GM23338 (cell line): ENCODE measurements around the gene ADGRB2. TPM values are rescaled to one million over a fixed set of nuclear protein-coding genes. Genes with fewer than 3 reads are reported as not detected.

Source experiments
- ATAC-seq: fragments of 200-7000 bp; cut with Tn5 transposase; 3 replicates; pipeline ENCODE4 v1.9.1; 2020
- DNase-seq: peaks from one replicate; pipeline ENCODE4 v3.0.0-alpha.2; 2015; ENCODE audit warnings: low spot score
- H2AFZ ChIP-seq: fragments of 200-600 bp; sonication (generic); 2 replicates; pipeline ENCODE4 v1.8.0; 2016; ENCODE audit warnings: antibody characterized with exemption, mild to moderate bottlenecking, moderate library complexity
- H3F3A ChIP-seq: fragments of 200-600 bp; sonication (generic); replicated peaks from 2 replicates; pipeline ENCODE4 v1.8.0; 2017; ENCODE audit warnings: antibody characterized with exemption, mixed run types, low read depth
- H3K27ac ChIP-seq: fragments of 200-600 bp; sonication (generic); 2 replicates; pipeline ENCODE4 v1.6.1; 2016; ENCODE audit warnings: low read depth
- H3K27me3 ChIP-seq: fragments of 200-600 bp; sonication (generic); 2 replicates; pipeline ENCODE4 v1.8.0; 2016; ENCODE audit warnings: mild to moderate bottlenecking, mixed run types, moderate library complexity; ENCODE audit not compliant: insufficient read depth
- H3K36me3 ChIP-seq: fragments of 200-600 bp; sonication (generic); 2 replicates; pipeline ENCODE4 v1.8.0; 2016; ENCODE audit warnings: mild to moderate bottlenecking; ENCODE audit not compliant: insufficient read depth
- H3K4me1 ChIP-seq: fragments of 200-600 bp; sonication (generic); 2 replicates; pipeline ENCODE4 v1.8.0; 2016; ENCODE audit warnings: mild to moderate bottlenecking, moderate library complexity; ENCODE audit not compliant: insufficient read depth
- H3K4me2 ChIP-seq: fragments of 200-600 bp; sonication (generic); 2 replicates; pipeline ENCODE4 v1.7.1; 2017; ENCODE audit warnings: mixed run types
- H3K4me3 ChIP-seq: fragments of 200-600 bp; sonication (generic); 2 replicates; pipeline ENCODE4 v1.6.1; 2016; ENCODE audit warnings: mixed run types
- H3K79me2 ChIP-seq: fragments of 200-600 bp; sonication (generic); replicated peaks from 2 replicates; pipeline ENCODE4 v1.8.0; 2017; ENCODE audit warnings: mild to moderate bottlenecking; ENCODE audit not compliant: insufficient read depth
- H3K9me2 ChIP-seq: fragments of 200-600 bp; sonication (generic); 2 replicates; pipeline ENCODE4 v1.8.0; 2017; ENCODE audit not compliant: insufficient read depth
- H4K20me1 ChIP-seq: fragments of 200-600 bp; sonication (generic); replicated peaks from 2 replicates; pipeline ENCODE4 v1.8.0; 2017; ENCODE audit warnings: mild to moderate bottlenecking; ENCODE audit not compliant: insufficient read depth
- H3K27ac Mint-ChIP-seq: 2 replicates; pipeline ENCODE4 v1.8.0; 2020; ENCODE audit warnings: inconsistent platforms, mild to moderate bottlenecking, moderate library complexity, mixed read lengths
- H3K27me3 Mint-ChIP-seq: 3 replicates; pipeline ENCODE4 v1.8.0; 2022; ENCODE audit warnings: low read depth, mild to moderate bottlenecking, moderate library complexity, mixed read lengths, inconsistent platforms; ENCODE audit not compliant: insufficient read depth, poor library complexity
- H3K36me3 Mint-ChIP-seq: 3 replicates; pipeline ENCODE4 v1.8.0; 2021; ENCODE audit warnings: low read depth, mild to moderate bottlenecking, inconsistent platforms, moderate library complexity, mixed read lengths
- H3K4me1 Mint-ChIP-seq: 3 replicates; pipeline ENCODE4 v1.8.0; 2020; ENCODE audit warnings: mild to moderate bottlenecking, inconsistent platforms, mixed read lengths
- H3K4me3 Mint-ChIP-seq: 3 replicates; pipeline ENCODE4 v1.8.0; 2021; ENCODE audit warnings: moderate library complexity, mild to moderate bottlenecking, inconsistent platforms, mixed read lengths
- H3K9me3 Mint-ChIP-seq: 3 replicates; pipeline ENCODE4 v1.8.0; 2020; ENCODE audit warnings: moderate library complexity, mild to moderate bottlenecking, inconsistent platforms, mixed read lengths
- CREB1 ChIP-seq: fragments of 250-450 bp; sonication (Bioruptor Pico); IDR thresholded peaks from 2 replicates; pipeline ENCODE4 v1.5.0; 2020; ENCODE audit warnings: low read depth, mild to moderate bottlenecking, moderate library complexity
- CTCF ChIP-seq, 2 experiments: fragments of 200-600 bp in 1 of 2; sonication (generic) in 1 of 2; conservative IDR thresholded peaks; 2 replicates each; pipeline versions ENCODE4 v1.5.1 to v1.6.1; 2016 to 2017; ENCODE audit warnings: antibody characterized with exemption in 2 of 2, low read depth in 2 of 2, mild to moderate bottlenecking in 2 of 2, moderate library complexity in 1 of 2
- ETS1 ChIP-seq: IDR thresholded peaks from 2 replicates; pipeline ENCODE4 v1.6.1; 2016; ENCODE audit warnings: antibody characterized with exemption
- EZH2phosphoT487 ChIP-seq: fragments of 200-600 bp; sonication (generic); IDR thresholded peaks from one replicate; pipeline ENCODE4 v1.8.1; 2018; ENCODE audit warnings: antibody characterized with exemption; ENCODE audit not compliant: unreplicated experiment
- JUNB ChIP-seq: IDR thresholded peaks from one replicate; pipeline ENCODE4 v1.6.1; 2016; ENCODE audit warnings: antibody characterized with exemption; ENCODE audit not compliant: unreplicated experiment
- NANOG ChIP-seq: IDR thresholded peaks from 2 replicates; pipeline ENCODE4 v1.6.1; 2016; ENCODE audit warnings: antibody characterized with exemption, borderline replicate concordance
- POLR2AphosphoS5 ChIP-seq: IDR thresholded peaks from 2 replicates; pipeline ENCODE4 v1.6.1; 2016; ENCODE audit warnings: antibody characterized with exemption, low read depth
- STAT1 ChIP-seq: IDR thresholded peaks from one replicate; pipeline ENCODE4 v1.6.1; 2016; ENCODE audit warnings: antibody characterized with exemption; ENCODE audit not compliant: unreplicated experiment
- ZNF114 ChIP-seq: fragments of 250-450 bp; sonication (Bioruptor Pico); IDR thresholded peaks from 2 replicates; pipeline ENCODE4 v1.5.0; 2020; ENCODE audit warnings: mild to moderate bottlenecking, moderate library complexity
- ZNF331 ChIP-seq: fragments of 250-450 bp; sonication (Bioruptor Pico); IDR thresholded peaks from 2 replicates; pipeline ENCODE4 v1.5.0; 2020; ENCODE audit warnings: low read depth, mild to moderate bottlenecking, moderate library complexity
- ZNF462 ChIP-seq: fragments of 250-450 bp; sonication (Bioruptor Pico); IDR thresholded peaks from 2 replicates; pipeline ENCODE4 v1.5.0; 2020; ENCODE audit warnings: mild to moderate bottlenecking, moderate library complexity
- polyA plus RNA-seq: library from polyadenylated mRNA; unstranded; fragments of >200 nt; fragmentation: Nextera tagmentation; extraction: Ambion mirVana; gene quantifications from 2 replicates; pipeline ENCODE4 v1.2.1, GENCODE V29; 2016
- total RNA-seq: library from RNA; depleted of rRNA; stranded (reverse); fragments of >200 nt; shearing (Covaris generic); gene quantifications from 2 replicates; pipeline ENCODE4 v1.2.3, GENCODE V29; 2014

The ADGRB2 gene
- total and polyA plus RNA-seq, 2 experiments from 2014 or later = 8.0 to 27.8 TPM

DNA sequence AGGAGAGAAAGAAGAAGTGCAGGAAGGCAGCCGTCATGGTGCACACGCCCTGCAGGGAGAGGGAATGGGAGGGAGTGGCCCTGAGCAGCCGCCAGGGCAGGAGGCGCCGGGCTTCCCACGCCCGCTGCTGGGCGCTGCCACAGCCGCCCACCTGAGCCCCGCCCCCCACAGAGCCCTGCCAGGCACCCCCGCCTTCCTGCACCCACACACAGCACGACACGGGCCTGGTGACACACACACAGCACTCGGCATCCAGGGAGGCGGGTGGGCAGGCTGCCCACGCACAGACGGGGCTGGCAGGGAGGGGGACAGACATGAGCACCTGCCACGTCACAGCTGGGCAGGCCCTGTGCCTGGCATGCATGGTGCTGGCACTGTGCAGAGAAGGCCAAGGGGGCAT is 27.5 kb downstream of the ADGRB2 start (continued):
- TF ChIP-seq CTCF (conservative IDR thresholded peaks at IDR 0.05; ENCODE audit: low read depth in 2 of 2) (no peak), JUNB (no peak)

- H3K9me3 Mint-ChIP-seq = no peaks in the 10 kb centered on the region
- no peak for TF ChIP-seq ETS1
- no peak for TF ChIP-seq ZNF462 (CRISPR knock-in tag)
- no peak for TF ChIP-seq POLR2AphosphoS5
- TF ChIP-seq CREB1 (CRISPR knock-in tag) = no peak
- TF ChIP-seq STAT1 = no peak
- no peak for TF ChIP-seq ZNF331 (CRISPR knock-in tag)
- TF ChIP-seq EZH2phosphoT487 = no peak
- TF ChIP-seq CTCF (conservative IDR thresholded peaks at IDR 0.05; ENCODE audit: low read depth in 2 of 2) = no peak
- TF ChIP-seq ZNF114 (CRISPR knock-in tag) = no peak
- TF ChIP-seq NANOG = no peak
- no peaks in the 10 kb centered on the region for H3K27me3 Mint-ChIP-seq
- Histone ChIP-seq H4K20me1 (no peaks in the 10 kb centered on the region), H2AFZ (no peak overlapping the region), H3F3A (no peaks in the 10 kb centered on the region), H3K79me2 (no peaks in the 10 kb centered on the region), H3K4me1 (0 out of 2 replicates have a peak, but pooled peaks cover 4% of the 10 kb centered on the region), H3K27ac (no peak overlapping the region), H3K4me3 (no peak overlapping the region), H3K36me3 (no peaks in the 10 kb centered on the region), H3K4me2 (no peak overlapping the region), H3K9me2 (no peaks in the 10 kb centered on the region), H3K27me3 (no peaks in the 10 kb centered on the region)
- H3K4me1 Mint-ChIP-seq = peaks cover 14% of the 10 kb centered on the region
- H3K36me3 Mint-ChIP-seq = no peaks in the 10 kb centered on the region; the same call in 2 of the 3 replicates
- DNase-seq = no peak
- H3K4me3 Mint-ChIP-seq = no peak overlapping the region
- no peak for ATAC-seq
- H3K27ac Mint-ChIP-seq = no peak overlapping the region
These were observed 28.6 kb downstream of the ADGRB2 start for GRCh38 chr1:31735571-31735970.
